MM.1S (cell line): ENCODE data around the gene MIS12.

Experiments
- DNase-seq: peaks from one replicate; pipeline ENCODE4 v3.0.0-alpha.2; 2015
- H2AFZ ChIP-seq: fragments of 300-600 bp; sonication (generic); 2 replicates; pipeline ENCODE4 v1.6.0; 2016; ENCODE audit warnings: antibody characterized with exemption, low read length
- H3F3A ChIP-seq: fragments of 300-600 bp; sonication (generic); 2 replicates; pipeline ENCODE4 v1.6.1; 2016; ENCODE audit warnings: mild to moderate bottlenecking, antibody characterized with exemption, low read length, moderate library complexity, mixed read lengths; ENCODE audit not compliant: insufficient read depth
- H3K27ac ChIP-seq: fragments of 300-600 bp; sonication (generic); 2 replicates; pipeline ENCODE4 v1.5.1; 2016; ENCODE audit warnings: mild to moderate bottlenecking, low read length
- H3K27me3 ChIP-seq: fragments of 300-600 bp; sonication (generic); replicated peaks from 2 replicates; pipeline ENCODE4 v1.6.0; 2016; ENCODE audit warnings: low read length; ENCODE audit not compliant: insufficient read depth
- H3K36me3 ChIP-seq: fragments of 300-600 bp; sonication (generic); replicated peaks from 2 replicates; pipeline ENCODE4 v1.6.1; 2016; ENCODE audit warnings: mild to moderate bottlenecking, low read length, mixed read lengths; ENCODE audit not compliant: insufficient read depth
- H3K4me1 ChIP-seq: fragments of 300-600 bp; sonication (generic); 2 replicates; pipeline ENCODE4 v1.6.1; 2016; ENCODE audit warnings: low read length, mixed read lengths
- H3K4me2 ChIP-seq: fragments of 300-600 bp; sonication (generic); 2 replicates; pipeline ENCODE4 v1.6.0; 2016; ENCODE audit warnings: low read depth, low read length
- H3K4me3 ChIP-seq: fragments of 300-600 bp; sonication (generic); 2 replicates; pipeline ENCODE4 v1.5.1; 2016; ENCODE audit warnings: low read length, mixed read lengths
- H3K79me2 ChIP-seq: fragments of 300-600 bp; sonication (generic); 2 replicates; pipeline ENCODE4 v1.6.1; 2016; ENCODE audit warnings: mixed run types, low read length, mixed read lengths
- H3K9ac ChIP-seq: fragments of 300-600 bp; sonication (generic); 2 replicates; pipeline ENCODE4 v1.6.1; 2016; ENCODE audit warnings: low read length, mixed read lengths
- H3K9me2 ChIP-seq: fragments of 300-600 bp; sonication (generic); replicated peaks from 2 replicates; pipeline ENCODE4 v1.6.1; 2016; ENCODE audit warnings: mild to moderate bottlenecking, low read length, mixed read lengths; ENCODE audit not compliant: insufficient read depth
- H3K9me3 ChIP-seq: fragments of 300-600 bp; sonication (generic); replicated peaks from 2 replicates; pipeline ENCODE4 v1.6.1; 2016; ENCODE audit warnings: mild to moderate bottlenecking, low read length, mixed read lengths; ENCODE audit not compliant: insufficient read depth
- H4K20me1 ChIP-seq: fragments of 300-600 bp; sonication (generic); 2 replicates; pipeline ENCODE4 v1.6.1; 2016; ENCODE audit warnings: mild to moderate bottlenecking, low read length, moderate library complexity, mixed read lengths; ENCODE audit not compliant: insufficient read depth
- CTCF ChIP-seq: fragments of 300-600 bp; sonication (generic); IDR thresholded peaks from 2 replicates; pipeline ENCODE4 v1.5.1; 2016; ENCODE audit warnings: antibody characterized with exemption, low read length, mixed read lengths
- EZH2 ChIP-seq: fragments of 300-600 bp; sonication (generic); optimal IDR thresholded peaks from 2 replicates; pipeline ENCODE3; 2017; ENCODE audit warnings: low read depth, mild to moderate bottlenecking, antibody characterized with exemption, low read length, mixed read lengths
- EZH2phosphoT487 ChIP-seq: fragments of 300-600 bp; sonication (generic); IDR thresholded peaks from 2 replicates; pipeline ENCODE4 v1.6.1; 2018; ENCODE audit warnings: antibody characterized with exemption, low read length

MIS12 gene

GRCh38 chr17:5481451-5481850 is 4.9 kb upstream of the MIS12 start:
- Histone ChIP-seq H4K20me1 (no peaks in the 10 kb centered on the region), H3K9ac (no peak overlapping the region), H3K27ac (no peak overlapping the region), H2AFZ (no peak overlapping the region), H3K9me3 (no peaks in the 10 kb centered on the region), H3K4me2 (no peak overlapping the region), H3K36me3 (peaks cover 7% of the 10 kb centered on the region), H3K79me2 (peaks cover 62% of the 10 kb centered on the region), H3K4me1 (peaks cover 5% of the 10 kb centered on the region; the same call in 1 of the 2 replicates), H3K27me3 (no peaks in the 10 kb centered on the region), H3F3A (peaks cover 1% of the 10 kb centered on the region; the same call in 1 of the 2 replicates), H3K4me3 (no peak overlapping the region), H3K9me2 (no peaks in the 10 kb centered on the region)
- TF ChIP-seq EZH2 = no peak
- no peak for TF ChIP-seq CTCF
- TF ChIP-seq EZH2phosphoT487 = no peak
- DNase-seq = no peak

DNA sequence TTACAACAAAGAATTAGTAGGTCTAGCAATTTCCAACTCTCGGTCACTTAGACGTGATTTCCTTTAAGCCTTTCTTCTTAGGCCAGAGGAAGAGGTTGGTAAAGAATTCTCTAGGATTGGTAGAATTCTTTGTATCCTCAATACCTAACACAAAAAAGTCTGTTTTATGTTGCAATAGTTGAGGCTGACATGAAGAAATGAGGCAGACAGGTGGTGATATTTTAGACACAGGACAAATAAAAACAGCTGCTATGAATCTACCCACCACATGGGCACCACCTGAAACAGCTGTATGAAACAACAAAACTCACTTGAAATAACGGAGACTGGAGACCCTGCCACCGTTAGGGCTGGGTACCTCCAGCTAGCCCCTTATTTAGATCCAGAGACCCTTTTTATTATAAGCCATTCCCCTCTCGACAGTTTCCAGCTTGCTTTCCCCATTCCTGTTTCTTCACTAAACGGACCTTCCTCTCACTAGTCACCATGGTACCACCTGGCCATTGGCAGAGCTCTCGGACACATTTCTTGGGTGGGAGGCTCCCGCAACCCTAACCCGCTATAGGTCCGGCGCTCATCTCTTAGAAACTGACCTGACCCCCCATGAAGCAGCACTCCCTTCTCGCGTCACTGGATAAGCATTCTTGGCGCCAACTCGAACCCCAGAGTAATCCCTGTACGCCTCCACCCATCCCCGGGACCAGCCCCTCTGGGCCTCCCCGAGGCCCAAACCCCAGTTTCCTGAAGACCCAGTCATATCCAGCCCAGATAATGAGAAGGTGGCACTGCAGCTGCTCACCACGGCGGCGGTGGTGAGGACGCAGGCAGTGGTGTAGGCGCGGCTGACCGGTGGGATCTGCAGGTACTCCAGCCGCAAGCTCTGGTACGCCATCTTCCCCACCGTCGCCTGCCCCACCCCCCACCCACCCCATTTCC is 828 bp upstream of the MIS12 start, which contains the start of gene DERL2:
DERL2 (minus strand) TSS at position 909 of the 936 bp plus-strand sequence; CDS start at position 892, 17 bp downstream.
- peak; percentile 11 for DNase-seq
- H3K27ac ChIP-seq = peak within 1 kb of the TSS; percentile 99

DNA sequence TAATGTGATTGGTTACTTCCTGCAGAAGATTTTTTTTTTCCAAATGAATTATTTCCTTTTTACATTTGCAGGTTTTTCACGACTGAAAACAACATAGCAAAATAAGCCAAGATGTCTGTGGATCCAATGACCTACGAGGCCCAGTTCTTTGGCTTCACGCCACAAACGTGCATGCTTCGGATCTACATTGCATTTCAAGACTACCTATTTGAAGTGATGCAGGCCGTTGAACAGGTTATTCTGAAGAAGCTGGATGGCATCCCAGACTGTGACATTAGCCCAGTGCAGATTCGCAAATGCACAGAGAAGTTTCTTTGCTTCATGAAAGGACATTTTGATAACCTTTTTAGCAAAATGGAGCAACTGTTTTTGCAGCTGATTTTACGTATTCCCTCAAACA is 2.4 kb downstream of the MIS12 start:
- DNase-seq = no peak
- Histone ChIP-seq H3K36me3 (peaks cover 26% of the 10 kb centered on the region; the same call in 1 of the 2 replicates), H3K9ac (no peak overlapping the region), H3K27ac (no peak overlapping the region), H3K4me3 (no peak overlapping the region), H3K27me3 (no peaks in the 10 kb centered on the region), H3F3A (peaks cover 8% of the 10 kb centered on the region; the same call in 1 of the 2 replicates), H2AFZ (no peak overlapping the region), H3K9me3 (no peaks in the 10 kb centered on the region), H3K4me1 (peaks cover 13% of the 10 kb centered on the region; the same call in 1 of the 2 replicates), H3K9me2 (no peaks in the 10 kb centered on the region), H3K79me2 (peaks cover 57% of the 10 kb centered on the region), H3K4me2 (no peak overlapping the region), H4K20me1 (peaks cover 3% of the 10 kb centered on the region; the same call in 1 of the 2 replicates)
- TF ChIP-seq EZH2 = no peak
- TF ChIP-seq CTCF = no peak
- TF ChIP-seq EZH2phosphoT487 = no peak

More for the DNA sequence above, 828 bp upstream of the MIS12 start, which contains the start of gene DERL2:
- Histone ChIP-seq H3F3A (peaks cover 8% of the 10 kb centered on the region; the same call in 1 of the 2 replicates), H4K20me1 (no peaks in the 10 kb centered on the region), H3K9me3 (no peaks in the 10 kb centered on the region), H3K4me1 (peaks cover 13% of the 10 kb centered on the region; the same call in 1 of the 2 replicates), H2AFZ (peak within 1 kb of the TSS; percentile 90), H3K9ac (peak within 1 kb of the TSS; percentile 99), H3K9me2 (no peaks in the 10 kb centered on the region), H3K36me3 (peaks cover 31% of the 10 kb centered on the region), H3K4me3 (peak within 1 kb of the TSS; percentile 88), H3K79me2 (peaks cover 81% of the 10 kb centered on the region), H3K4me2 (peak within 1 kb of the TSS; percentile 86), H3K27me3 (no peaks in the 10 kb centered on the region)
- TF ChIP-seq EZH2phosphoT487 (no peak), EZH2 (no peak), CTCF (no peak)
